Suprapubic skin (tissue), 4 donors: ENCODE results near the gene NDE1. TPM values are rescaled to one million over a fixed set of nuclear protein-coding genes. Genes with fewer than 3 reads are reported as not detected.

Experiments
- DNase-seq, 2 donors: peaks; one replicate each; pipeline ENCODE4 v3.0.0-alpha.2; 2019; ENCODE audit warnings: low spot score in 2 of 2
- H3K27ac ChIP-seq: fragments of 200-600 bp; sonication (generic); one replicate; pipeline ENCODE4 v1.5.1; 2019
- H3K27me3 ChIP-seq: fragments of 200-600 bp; sonication (generic); one replicate; pipeline ENCODE4 v1.5.1; 2019
- H3K36me3 ChIP-seq: fragments of 200-600 bp; sonication (generic); one replicate; pipeline ENCODE4 v1.5.1; 2019
- H3K4me1 ChIP-seq: fragments of 200-600 bp; sonication (generic); one replicate; pipeline ENCODE4 v1.5.1; 2019
- H3K4me3 ChIP-seq: fragments of 200-600 bp; sonication (generic); one replicate; pipeline ENCODE4 v1.5.1; 2019; ENCODE audit warnings: mild to moderate bottlenecking
- H3K9me3 ChIP-seq: fragments of 200-600 bp; sonication (generic); one replicate; pipeline ENCODE4 v1.5.1; 2019
- EP300 ChIP-seq: sonication (generic); formaldehyde crosslinking; IDR thresholded peaks from one replicate; pipeline ENCODE4 v1.6.1; 2017; ENCODE audit warnings: antibody characterized with exemption
- POLR2A ChIP-seq, 2 donors: fragments of 450-650 bp; IDR thresholded peaks; one replicate each; pipeline ENCODE4 v1.6.1; 2017; ENCODE audit warnings: antibody characterized with exemption in 2 of 2, mild to moderate bottlenecking in 2 of 2, moderate library complexity in 2 of 2
- POLR2AphosphoS5 ChIP-seq, 3 donors: sonication (generic); formaldehyde crosslinking; IDR thresholded peaks; one replicate each; pipeline ENCODE4 v1.6.1; 2017; ENCODE audit warnings: antibody characterized with exemption in 3 of 3
- WGBS: methylation state at CpG from one replicate; pipeline ENCODE4 v1.1.5; 2018; 5-methylcytosine and 5-hydroxymethylcytosine counted together
- total RNA-seq, 4 donors: library from RNA; depleted of rRNA; stranded (reverse); fragments of >200 nt; gene quantifications; one replicate each; pipeline ENCODE4 v1.1.0, GENCODE V29; 2016
- TF ChIP-seq, protein P1 (sequence below), 2 donors: fragments of 200-600 bp in 1 of 2; fragments of 450-650 bp in 1 of 2; sonication (generic) in 1 of 2; IDR thresholded peaks; one replicate each; pipeline ENCODE4 v1.5.1; 2016 to 2019; ENCODE audit warnings: antibody characterized with exemption in 2 of 2, mild to moderate bottlenecking in 1 of 2, moderate library complexity in 1 of 2

NDE1 gene
- total RNA-seq, 4 donors from 2014 or later, result 85.2 to 145 (median 120) TPM

DNA sequence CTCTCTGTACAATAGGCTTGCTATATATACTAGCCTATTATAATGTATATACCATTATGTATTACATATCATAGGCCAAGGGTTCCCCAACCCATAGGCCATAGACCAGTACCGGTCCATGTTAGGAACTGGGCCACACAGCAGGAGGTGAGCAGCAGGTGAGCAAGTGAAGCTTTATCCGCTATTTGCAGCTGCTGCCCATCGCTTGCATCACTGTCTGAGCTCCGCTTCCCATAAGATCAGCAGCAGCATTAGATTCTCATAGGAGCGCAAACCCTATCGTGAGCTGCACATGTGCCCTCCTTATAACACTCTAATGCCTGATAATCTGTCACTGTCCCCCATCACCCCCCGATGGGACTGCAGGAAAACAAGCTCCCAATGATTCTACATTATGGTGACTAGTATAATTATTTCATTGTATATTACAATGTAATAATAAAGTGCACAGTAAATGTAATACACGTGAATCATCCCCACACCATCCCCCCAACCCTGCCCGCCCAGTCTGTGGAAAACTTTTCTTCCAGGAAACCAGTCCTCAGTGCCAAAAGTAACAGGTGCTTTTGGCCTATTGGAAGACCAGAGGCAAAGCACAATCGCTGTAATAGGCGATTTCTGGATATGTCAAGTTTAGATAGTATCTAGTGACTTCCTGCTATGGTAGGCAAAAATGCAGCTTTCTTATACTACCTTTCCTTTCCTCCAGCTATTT is 122.7 kb downstream of the NDE1 start:
- Histone ChIP-seq H3K4me1 (no peaks in the 10 kb centered on the region), H3K27ac (no peak overlapping the region), H3K4me3 (no peak overlapping the region), H3K36me3 (no peaks in the 10 kb centered on the region), H3K9me3 (no peaks in the 10 kb centered on the region), H3K27me3 (no peaks in the 10 kb centered on the region)
- no peak for DNase-seq
- no peak for TF ChIP-seq EP300
- no peak for TF ChIP-seq POLR2AphosphoS5 (IDR thresholded peaks at IDR 0.05)
- TF ChIP-seq, protein P1, sequence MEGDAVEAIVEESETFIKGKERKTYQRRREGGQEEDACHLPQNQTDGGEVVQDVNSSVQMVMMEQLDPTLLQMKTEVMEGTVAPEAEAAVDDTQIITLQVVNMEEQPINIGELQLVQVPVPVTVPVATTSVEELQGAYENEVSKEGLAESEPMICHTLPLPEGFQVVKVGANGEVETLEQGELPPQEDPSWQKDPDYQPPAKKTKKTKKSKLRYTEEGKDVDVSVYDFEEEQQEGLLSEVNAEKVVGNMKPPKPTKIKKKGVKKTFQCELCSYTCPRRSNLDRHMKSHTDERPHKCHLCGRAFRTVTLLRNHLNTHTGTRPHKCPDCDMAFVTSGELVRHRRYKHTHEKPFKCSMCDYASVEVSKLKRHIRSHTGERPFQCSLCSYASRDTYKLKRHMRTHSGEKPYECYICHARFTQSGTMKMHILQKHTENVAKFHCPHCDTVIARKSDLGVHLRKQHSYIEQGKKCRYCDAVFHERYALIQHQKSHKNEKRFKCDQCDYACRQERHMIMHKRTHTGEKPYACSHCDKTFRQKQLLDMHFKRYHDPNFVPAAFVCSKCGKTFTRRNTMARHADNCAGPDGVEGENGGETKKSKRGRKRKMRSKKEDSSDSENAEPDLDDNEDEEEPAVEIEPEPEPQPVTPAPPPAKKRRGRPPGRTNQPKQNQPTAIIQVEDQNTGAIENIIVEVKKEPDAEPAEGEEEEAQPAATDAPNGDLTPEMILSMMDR (IDR thresholded peaks at IDR 0.05), result no peak
- no peak for TF ChIP-seq POLR2A (IDR thresholded peaks at IDR 0.05)
- WGBS, result 81% methylated on average over 11 of the region's 11 CpGs

DNA sequence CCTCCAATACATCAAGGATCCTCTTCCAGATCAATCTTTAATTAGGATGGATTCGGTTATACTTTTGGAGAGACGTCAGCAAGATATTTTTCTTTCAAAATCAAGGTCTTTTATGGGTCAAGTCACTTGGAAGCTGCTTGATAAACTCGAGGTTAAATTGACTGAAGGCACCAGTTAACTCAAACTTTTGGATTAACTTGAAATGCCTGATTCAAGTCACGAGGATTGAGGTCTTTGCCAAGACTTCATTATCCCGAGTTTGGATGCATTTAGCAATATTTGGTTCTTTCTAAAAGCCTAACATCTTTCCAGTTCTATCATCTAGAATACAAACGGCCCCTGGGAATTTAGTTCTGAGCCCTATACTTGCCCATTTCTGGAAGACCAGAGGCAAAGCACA is 123.9 kb downstream of the NDE1 start:
- Histone ChIP-seq H3K9me3 (no peaks in the 10 kb centered on the region), H3K36me3 (no peaks in the 10 kb centered on the region), H3K27me3 (no peaks in the 10 kb centered on the region), H3K4me3 (no peak overlapping the region), H3K27ac (no peak overlapping the region), H3K4me1 (no peaks in the 10 kb centered on the region)
- no peak for TF ChIP-seq EP300
- TF ChIP-seq, protein P1 (IDR thresholded peaks at IDR 0.05), result no peak
- no peak for TF ChIP-seq POLR2A (IDR thresholded peaks at IDR 0.05)
- no peak for TF ChIP-seq POLR2AphosphoS5 (IDR thresholded peaks at IDR 0.05)
- WGBS, result 54% methylated on average over 6 of the region's 6 CpGs
- no peak for DNase-seq

DNA sequence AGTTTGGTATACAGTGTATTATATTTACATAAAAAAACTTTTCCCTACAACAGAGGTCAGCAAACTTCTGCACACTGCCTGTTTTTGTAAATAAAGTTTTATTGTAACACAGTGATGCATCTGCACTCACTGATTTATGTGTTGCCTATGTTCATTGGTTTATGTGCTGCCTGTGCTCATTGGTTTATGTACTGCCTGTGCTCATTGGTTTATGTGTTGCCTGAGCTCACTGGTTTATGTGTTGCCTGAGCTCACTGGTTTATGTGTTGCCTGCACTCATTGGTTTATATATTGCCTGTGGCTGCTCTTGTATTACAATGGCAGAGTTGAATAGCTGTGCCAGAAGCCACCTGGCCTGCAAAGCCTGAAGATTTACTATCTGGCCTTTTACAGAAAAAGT is 125.2 kb downstream of the NDE1 start:
- Histone ChIP-seq H3K9me3 (no peaks in the 10 kb centered on the region), H3K4me1 (no peaks in the 10 kb centered on the region), H3K36me3 (no peaks in the 10 kb centered on the region), H3K4me3 (no peak overlapping the region), H3K27me3 (no peaks in the 10 kb centered on the region), H3K27ac (no peak overlapping the region)
- DNase-seq, result no peak
- TF ChIP-seq POLR2AphosphoS5 (IDR thresholded peaks at IDR 0.05) (no peak), EP300 (no peak), POLR2A (IDR thresholded peaks at IDR 0.05) (no peak)
- TF ChIP-seq, protein P1 (IDR thresholded peaks at IDR 0.05), result no peak

DNA sequence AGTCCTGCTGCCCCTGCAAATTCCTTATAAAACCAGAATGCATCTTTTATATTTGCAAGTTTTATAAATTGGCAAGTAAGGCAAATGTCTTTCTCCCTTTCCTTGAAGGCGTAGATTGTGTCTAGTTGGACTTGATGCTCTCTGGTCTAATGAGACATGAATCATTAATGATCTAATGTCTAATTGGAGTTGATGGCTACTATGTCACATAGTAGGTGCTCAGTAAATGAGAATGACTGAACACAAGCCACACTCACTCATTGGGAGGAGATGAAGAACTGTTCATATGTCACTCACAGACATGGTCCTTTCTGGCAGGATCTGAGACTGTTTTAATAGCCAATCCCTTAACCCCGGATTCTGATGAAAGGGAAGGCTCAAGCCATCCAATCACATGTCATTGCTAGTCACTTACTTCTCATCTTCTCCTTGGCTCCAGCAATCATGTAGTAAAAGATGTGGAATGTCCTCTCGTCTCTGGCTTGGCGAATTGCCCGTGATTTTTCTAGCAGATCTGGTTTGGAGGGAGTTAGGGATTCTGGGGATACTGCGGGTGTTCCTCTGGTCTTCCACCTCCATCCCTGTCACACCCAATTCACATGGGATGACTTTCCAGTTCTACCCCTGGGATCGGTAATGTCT is 125.7 kb downstream of the NDE1 start:
- TF ChIP-seq, protein P1 (IDR thresholded peaks at IDR 0.05), result no peak
- TF ChIP-seq EP300, result no peak
- TF ChIP-seq POLR2A (IDR thresholded peaks at IDR 0.05), result no peak
- TF ChIP-seq POLR2AphosphoS5 (IDR thresholded peaks at IDR 0.05), result no peak
- H3K27ac ChIP-seq, result no peak overlapping the region
- WGBS, result 45% methylated on average over 7 of the region's 7 CpGs

More for the DNA sequence above, 125.7 kb downstream of the NDE1 start:
- no peak overlapping the region for H3K4me3 ChIP-seq
- H3K9me3 ChIP-seq, result no peaks in the 10 kb centered on the region
- no peaks in the 10 kb centered on the region for H3K36me3 ChIP-seq
- no peaks in the 10 kb centered on the region for H3K4me1 ChIP-seq
- no peak for DNase-seq
- no peaks in the 10 kb centered on the region for H3K27me3 ChIP-seq

Other genes starting within 250 kb of the NDE1 start
- gene BMERB1, start 215.7 kb upstream of the NDE1 start, total RNA-seq, result 10 to 100 TPM in 3 of 4 donors, 1 to 10 TPM in 1; 5.5 to 31.4 (median 17.9) TPM
- gene MARF1, start 7.1 kb upstream of the NDE1 start, total RNA-seq, result 100 to 1,000 TPM in 1 of 4 donors, 10 to 100 TPM in 3; 36.2 to 117 (median 44.2) TPM
- gene MYH11, start 206.8 kb downstream of the NDE1 start, total RNA-seq, result 10 to 100 TPM; 24.2 to 54.8 (median 36.0) TPM
- 10 to 100 TPM; 31.2 to 45.1 (median 39.5) TPM for gene CEP20, start 238.4 kb downstream of the NDE1 start, total RNA-seq